ENCODE data around the gene HSD11B2.

Gene HSD11B2

GRCh38 chr16:67482233-67482924 lies 51.5 kb downstream of the HSD11B2 start:
- ATAC-seq (ENCODE audit: low read depth) (no peak), DNase-seq (ENCODE audit: low spot score) (no peak)
- TF ChIP-seq, protein P1, sequence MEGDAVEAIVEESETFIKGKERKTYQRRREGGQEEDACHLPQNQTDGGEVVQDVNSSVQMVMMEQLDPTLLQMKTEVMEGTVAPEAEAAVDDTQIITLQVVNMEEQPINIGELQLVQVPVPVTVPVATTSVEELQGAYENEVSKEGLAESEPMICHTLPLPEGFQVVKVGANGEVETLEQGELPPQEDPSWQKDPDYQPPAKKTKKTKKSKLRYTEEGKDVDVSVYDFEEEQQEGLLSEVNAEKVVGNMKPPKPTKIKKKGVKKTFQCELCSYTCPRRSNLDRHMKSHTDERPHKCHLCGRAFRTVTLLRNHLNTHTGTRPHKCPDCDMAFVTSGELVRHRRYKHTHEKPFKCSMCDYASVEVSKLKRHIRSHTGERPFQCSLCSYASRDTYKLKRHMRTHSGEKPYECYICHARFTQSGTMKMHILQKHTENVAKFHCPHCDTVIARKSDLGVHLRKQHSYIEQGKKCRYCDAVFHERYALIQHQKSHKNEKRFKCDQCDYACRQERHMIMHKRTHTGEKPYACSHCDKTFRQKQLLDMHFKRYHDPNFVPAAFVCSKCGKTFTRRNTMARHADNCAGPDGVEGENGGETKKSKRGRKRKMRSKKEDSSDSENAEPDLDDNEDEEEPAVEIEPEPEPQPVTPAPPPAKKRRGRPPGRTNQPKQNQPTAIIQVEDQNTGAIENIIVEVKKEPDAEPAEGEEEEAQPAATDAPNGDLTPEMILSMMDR (IDR thresholded peaks at IDR 0.05; ENCODE audit: poor library complexity, severe bottlenecking): no peak
- no peak overlapping the region for H3K27ac ChIP-seq (ENCODE audit: poor library complexity, severe bottlenecking)
- no peaks in the 10 kb centered on the region for H3K27me3 ChIP-seq (ENCODE audit: insufficient read depth, poor library complexity, severe bottlenecking)
- peaks cover 14% of the 10 kb centered on the region for H3K4me1 ChIP-seq (ENCODE audit: insufficient read depth, poor library complexity, severe bottlenecking)
- no peak overlapping the region for H3K4me3 ChIP-seq (ENCODE audit: severe bottlenecking)
- H3K36me3 ChIP-seq (ENCODE audit: low read depth): no peaks in the 10 kb centered on the region
- no peaks in the 10 kb centered on the region for H3K9me3 ChIP-seq (ENCODE audit: severe bottlenecking)

DNA sequence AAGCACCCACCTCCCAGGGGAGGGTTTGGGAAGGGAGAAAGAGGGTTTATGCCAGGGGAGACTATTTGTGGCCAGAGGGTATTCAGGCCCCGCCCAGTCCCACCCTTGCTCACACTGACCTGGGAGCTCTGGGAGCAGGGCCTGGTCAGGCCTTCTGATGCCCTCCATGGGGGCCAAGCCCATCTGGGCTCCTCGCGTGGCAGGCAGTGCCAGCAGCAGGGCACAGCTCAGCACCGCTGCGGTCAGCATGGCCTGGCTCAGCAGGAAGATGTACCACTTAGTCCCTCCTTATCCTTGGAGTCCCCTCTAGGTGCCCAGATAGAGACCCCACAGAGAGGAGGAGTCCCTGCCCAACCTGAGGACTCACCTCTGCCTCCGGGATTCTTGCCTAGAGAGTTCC lies 52.2 kb downstream of the HSD11B2 start, which contains the start of gene AGRP:
Gene AGRP (minus strand): TSS at position 398 of the 400 bp plus-strand sequence. CDS start 149 bp downstream, at position 249.
- DNase-seq (ENCODE audit: low spot score) (no peak), ATAC-seq (ENCODE audit: low read depth) (no peak)
- H3K27me3 ChIP-seq (ENCODE audit: insufficient read depth, poor library complexity, severe bottlenecking): no peaks in the 10 kb centered on the region
- H3K4me1 ChIP-seq (ENCODE audit: insufficient read depth, poor library complexity, severe bottlenecking): peaks cover 11% of the 10 kb centered on the region
- no peaks in the 10 kb centered on the region for H3K36me3 ChIP-seq (ENCODE audit: low read depth)
- TF ChIP-seq, protein P1 (IDR thresholded peaks at IDR 0.05; ENCODE audit: poor library complexity, severe bottlenecking): no peak
- no peak within 1 kb of the TSS for H3K4me3 ChIP-seq (ENCODE audit: severe bottlenecking)
- H3K27ac ChIP-seq (ENCODE audit: poor library complexity, severe bottlenecking): no peak within 1 kb of the TSS
- H3K9me3 ChIP-seq (ENCODE audit: severe bottlenecking): no peaks in the 10 kb centered on the region

DNA sequence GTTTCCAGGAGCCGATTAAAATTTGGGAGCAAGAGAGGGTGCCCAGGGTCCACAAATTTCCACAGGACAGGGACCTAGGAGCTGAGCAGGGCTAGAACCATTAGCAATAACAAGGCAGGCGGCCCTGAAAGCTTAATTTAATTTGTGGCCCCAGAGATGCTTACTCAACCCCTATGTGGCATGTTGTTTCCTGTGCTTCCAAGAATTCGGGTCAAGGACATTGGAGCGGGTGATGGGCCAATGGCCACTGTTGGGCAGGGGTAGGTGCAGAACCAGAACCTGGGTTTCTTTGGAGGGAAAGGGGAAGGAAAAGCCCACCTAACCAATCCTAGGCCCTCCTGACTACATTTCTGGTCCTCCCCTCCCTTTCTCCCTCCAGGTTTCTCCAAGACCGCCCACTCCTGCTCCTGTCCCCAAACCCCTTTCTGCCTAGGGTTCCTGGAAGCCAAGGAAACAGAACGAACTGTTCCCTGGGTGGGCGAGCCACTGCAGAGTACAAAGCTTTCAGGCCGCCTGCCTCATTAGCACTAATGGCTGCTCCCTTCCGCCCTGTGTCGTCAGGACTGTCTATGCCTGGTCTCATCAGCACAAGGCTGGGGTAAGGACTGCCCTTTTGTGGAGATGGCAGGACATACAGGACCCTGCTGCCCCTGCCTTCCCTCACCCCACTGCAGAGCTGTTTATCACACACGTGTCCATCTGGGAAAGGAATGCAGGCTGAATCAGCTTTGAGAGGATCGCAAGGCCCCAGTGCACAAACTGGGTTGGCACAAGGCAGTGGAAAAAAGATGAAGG lies 53.0 kb downstream of the HSD11B2 start:
- Histone ChIP-seq H3K27ac (ENCODE audit: poor library complexity, severe bottlenecking) (no peak overlapping the region), H3K4me1 (ENCODE audit: insufficient read depth, poor library complexity, severe bottlenecking) (peaks cover 10% of the 10 kb centered on the region), H3K4me3 (ENCODE audit: severe bottlenecking) (no peak overlapping the region), H3K27me3 (ENCODE audit: insufficient read depth, poor library complexity, severe bottlenecking) (no peaks in the 10 kb centered on the region), H3K36me3 (ENCODE audit: low read depth) (no peaks in the 10 kb centered on the region), H3K9me3 (ENCODE audit: severe bottlenecking) (no peaks in the 10 kb centered on the region)
- no peak for DNase-seq (ENCODE audit: low spot score)
- TF ChIP-seq, protein P1 (IDR thresholded peaks at IDR 0.05; ENCODE audit: poor library complexity, severe bottlenecking): no peak
- no peak for ATAC-seq (ENCODE audit: low read depth)

GRCh38 chr16:67486805-67487204 lies 55.9 kb downstream of the HSD11B2 start:
- H3K36me3 ChIP-seq (ENCODE audit: low read depth): no peaks in the 10 kb centered on the region
- H3K27ac ChIP-seq (ENCODE audit: poor library complexity, severe bottlenecking): no peak overlapping the region
- ATAC-seq (ENCODE audit: low read depth) (no peak), DNase-seq (ENCODE audit: low spot score) (no peak)
- H3K27me3 ChIP-seq (ENCODE audit: insufficient read depth, poor library complexity, severe bottlenecking): no peaks in the 10 kb centered on the region
- H3K9me3 ChIP-seq (ENCODE audit: severe bottlenecking): no peaks in the 10 kb centered on the region
- TF ChIP-seq, protein P1 (IDR thresholded peaks at IDR 0.05; ENCODE audit: poor library complexity, severe bottlenecking): no peak
- H3K4me1 ChIP-seq (ENCODE audit: insufficient read depth, poor library complexity, severe bottlenecking): peaks cover 3% of the 10 kb centered on the region
- no peak overlapping the region for H3K4me3 ChIP-seq (ENCODE audit: severe bottlenecking)

Data from RWPE2 (cell line).